Endometrium (tissue), 2 donors: Measurements from ENCODE around the gene FIGN.

Experiments
- FAIRE-seq: peaks from 2 replicates; lab custom pipeline; 2012; peaks lifted over from hg19 to GRCh38; lab: Jason Lieb, UNC
- donor health status: control.
- donor health status: control.

FIGN gene

GRCh38 chr2:163558251-163559021 lies 177.4 kb downstream of the FIGN start:
- no peak for FAIRE-seq

GRCh38 chr2:163556511-163556910 lies 179.3 kb downstream of the FIGN start:
- no peak for FAIRE-seq

- FAIRE-seq, result no peak
These were observed 180.9 kb downstream of the FIGN start for GRCh38 chr2:163554864-163555263.

GRCh38 chr2:163553601-163554000 lies 182.2 kb downstream of the FIGN start:
- FAIRE-seq, result peak; percentile 96

- FAIRE-seq, result no peak
These were observed 183.1 kb downstream of the FIGN start for GRCh38 chr2:163552758-163553157.

GRCh38 chr2:163551616-163552373 lies 184.0 kb downstream of the FIGN start:
- FAIRE-seq, result no peak

- no peak for FAIRE-seq
These were observed 186.8 kb downstream of the FIGN start for GRCh38 chr2:163548970-163549369.
